ENCODE data around the gene FREM1.

FREM1 gene

GRCh38 chr9:14941501-14942405 lies 31.5 kb upstream of the FREM1 start:
- TF ChIP-seq CTCF (IDR thresholded peaks at IDR 0.05; ENCODE audit: control insufficient read depth, insufficient read depth, low read depth, low read length, missing control alignments) = no peak
- no peak for DNase-seq (ENCODE audit: low read depth)
- H3K4me3 ChIP-seq (ENCODE audit: control insufficient read depth, low read depth, low read length) = no peak overlapping the region

DNA sequence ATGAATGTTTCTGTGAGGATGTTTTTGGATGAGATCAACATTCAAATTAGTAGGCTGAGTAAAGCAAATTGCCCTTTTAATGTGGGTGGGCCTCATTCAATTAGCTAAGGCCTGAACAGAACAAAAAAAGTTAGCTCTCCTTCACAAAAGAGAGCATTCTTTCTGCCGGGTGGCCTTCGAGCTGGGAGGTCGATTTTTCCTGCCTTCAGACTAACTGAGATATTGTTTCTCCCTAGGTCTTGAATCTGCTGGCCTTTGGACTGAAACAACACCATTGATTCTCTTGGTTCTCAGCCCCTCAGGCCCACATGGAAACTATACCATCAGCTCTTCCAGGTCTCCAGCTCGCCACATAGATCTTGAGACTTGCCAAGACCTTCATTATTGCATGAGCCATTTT lies 29.1 kb upstream of the FREM1 start:
- no peak for DNase-seq (ENCODE audit: low read depth)
- no peak for TF ChIP-seq CTCF (IDR thresholded peaks at IDR 0.05; ENCODE audit: control insufficient read depth, insufficient read depth, low read depth, low read length, missing control alignments)
- H3K4me3 ChIP-seq (ENCODE audit: control insufficient read depth, low read depth, low read length) = no peak overlapping the region

DNA sequence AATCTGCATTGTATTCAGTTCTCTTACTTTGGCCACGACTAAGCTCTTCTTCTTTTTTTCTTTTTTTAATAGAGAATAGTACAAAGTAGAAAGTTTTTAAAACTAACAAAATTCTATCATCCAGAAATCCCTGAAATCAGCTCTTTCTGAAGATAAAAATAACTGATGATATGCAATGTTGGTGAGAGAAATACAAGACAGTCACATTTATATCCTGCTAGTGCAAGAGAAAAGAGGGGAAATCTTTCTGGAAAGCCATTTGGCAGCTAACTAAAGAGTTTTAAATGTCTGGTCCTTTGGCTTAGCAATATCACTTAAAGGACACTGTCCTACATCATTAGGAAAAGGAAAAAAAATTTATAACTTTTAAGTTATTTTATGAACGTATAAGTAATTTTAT lies 27.0 kb upstream of the FREM1 start:
- no peak for TF ChIP-seq CTCF (IDR thresholded peaks at IDR 0.05; ENCODE audit: control insufficient read depth, insufficient read depth, low read depth, low read length, missing control alignments)
- H3K4me3 ChIP-seq (ENCODE audit: control insufficient read depth, low read depth, low read length) = no peak overlapping the region
- DNase-seq (ENCODE audit: low read depth) = no peak

DNA sequence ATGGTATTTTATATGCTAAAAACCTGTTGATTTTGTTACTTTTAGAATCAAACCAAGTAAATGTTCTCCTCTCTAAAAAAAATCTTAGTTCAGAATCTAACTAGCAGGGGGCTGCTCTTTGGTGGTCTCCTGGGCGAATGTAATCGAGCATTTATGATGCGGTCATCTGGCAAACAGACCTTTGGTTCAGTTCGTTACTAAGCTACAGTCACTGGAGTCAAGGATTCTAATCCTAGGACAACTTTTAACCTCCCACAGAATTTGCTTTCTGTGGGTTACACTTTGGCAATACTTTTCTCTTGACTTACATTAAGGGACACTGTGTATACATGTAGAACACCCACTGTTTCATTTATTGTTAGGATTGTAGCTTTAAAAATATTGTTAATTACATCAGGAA lies 26.3 kb upstream of the FREM1 start:
- TF ChIP-seq CTCF (IDR thresholded peaks at IDR 0.05; ENCODE audit: control insufficient read depth, insufficient read depth, low read depth, low read length, missing control alignments) = no peak
- H3K4me3 ChIP-seq (ENCODE audit: control insufficient read depth, low read depth, low read length) = no peak overlapping the region
- DNase-seq (ENCODE audit: low read depth) = no peak

DNA sequence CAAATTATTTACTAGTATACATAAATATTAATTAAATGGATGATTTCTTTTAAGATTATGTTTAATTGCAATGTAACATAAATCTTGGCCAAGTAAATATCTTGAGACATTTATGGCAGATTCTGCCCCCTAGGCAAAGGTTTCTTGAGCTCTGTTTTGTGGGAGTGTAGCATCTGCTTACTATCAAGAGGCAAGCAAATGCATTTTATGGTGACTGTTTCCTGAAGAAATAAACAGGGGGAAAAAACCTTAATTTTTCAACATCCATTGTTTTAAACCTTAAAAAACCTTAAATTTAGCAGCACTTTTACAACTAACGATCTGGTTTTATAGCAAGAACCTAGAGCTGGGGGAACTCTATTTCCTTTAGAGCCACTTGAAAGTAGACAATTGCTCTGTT lies 25.7 kb upstream of the FREM1 start:
- no peak for TF ChIP-seq CTCF (IDR thresholded peaks at IDR 0.05; ENCODE audit: control insufficient read depth, insufficient read depth, low read depth, low read length, missing control alignments)
- no peak overlapping the region for H3K4me3 ChIP-seq (ENCODE audit: control insufficient read depth, low read depth, low read length)
- no peak for DNase-seq (ENCODE audit: low read depth)

- DNase-seq (ENCODE audit: low read depth) = no peak
- no peak for TF ChIP-seq CTCF (IDR thresholded peaks at IDR 0.05; ENCODE audit: control insufficient read depth, insufficient read depth, low read depth, low read length, missing control alignments)
These were observed 25.0 kb upstream of the FREM1 start for GRCh38 chr9:14935106-14935751.

More at GRCh38 chr9:14935106-14935751, 25.0 kb upstream of the FREM1 start:
- no peak overlapping the region for H3K4me3 ChIP-seq (ENCODE audit: control insufficient read depth, low read depth, low read length)

Data from AG09309 (cell line).